HK-2 (cell line): ENCODE measurements around the gene PARP12.
A peak's percentile ranks its signal among the peaks of the same experiment; 100 is the strongest.

Source experiments
- DNase-seq: peaks from one replicate; pipeline ENCODE4 v3.0.0-alpha.2; 2018; ENCODE audit not compliant: unreplicated experiment

PARP12 gene

GRCh38 chr7:140015471-140015970 is 47.2 kb downstream of the PARP12 start:
- no peak for DNase-seq

GRCh38 chr7:140014123-140014522 is 48.6 kb downstream of the PARP12 start:
- DNase-seq = no peak

GRCh38 chr7:140013676-140014075 is 49.1 kb downstream of the PARP12 start:
- DNase-seq = no peak

GRCh38 chr7:140010194-140010895 is 52.4 kb downstream of the PARP12 start:
- no peak for DNase-seq

- DNase-seq = no peak
Measured at GRCh38 chr7:140009735-140010134, 53.0 kb downstream of the PARP12 start.

- no peak for DNase-seq
Measured at GRCh38 chr7:140008755-140009610, 53.8 kb downstream of the PARP12 start.

- DNase-seq = no peak
Measured at GRCh38 chr7:140007051-140007690, 55.6 kb downstream of the PARP12 start.

GRCh38 chr7:140006600-140006999 is 56.2 kb downstream of the PARP12 start:
- DNase-seq = no peak

- DNase-seq = peak; percentile 24
Measured at GRCh38 chr7:140005754-140006503, 56.8 kb downstream of the PARP12 start.

GRCh38 chr7:140005341-140005740 is 57.4 kb downstream of the PARP12 start:
- no peak for DNase-seq

GRCh38 chr7:140004672-140005071 is 58.1 kb downstream of the PARP12 start:
- no peak for DNase-seq

- DNase-seq = peak; percentile 27
Measured at GRCh38 chr7:140003913-140004382, 58.8 kb downstream of the PARP12 start.

- no peak for DNase-seq
Measured at GRCh38 chr7:140000666-140001268, 62.0 kb downstream of the PARP12 start.

GRCh38 chr7:139999516-139999915 is 63.2 kb downstream of the PARP12 start:
- no peak for DNase-seq

- no peak for DNase-seq
Measured at GRCh38 chr7:139998572-139998971, 64.2 kb downstream of the PARP12 start.

GRCh38 chr7:139995017-139995915 is 67.5 kb downstream of the PARP12 start:
- no peak for DNase-seq

GRCh38 chr7:139994356-139994755 is 68.4 kb downstream of the PARP12 start:
- no peak for DNase-seq

- no peak for DNase-seq
Measured at GRCh38 chr7:139993592-139993991, 69.2 kb downstream of the PARP12 start.

- DNase-seq = no peak
Measured at GRCh38 chr7:139993169-139993568, 69.6 kb downstream of the PARP12 start.
